Epithelial cell of proximal tubule (primary cell): Measurements from ENCODE around the gene CCDC102A. TPM values are rescaled to one million over a fixed set of nuclear protein-coding genes. Genes with fewer than 3 reads are reported as not detected.

Experiments used
- DNase-seq: peaks from one replicate; pipeline ENCODE4 v3.0.0-alpha.2; 2011; ENCODE audit warnings: low read depth
- H3K4me3 ChIP-seq: 2 replicates; pipeline ENCODE4 v1.5.1; 2011; ENCODE audit warnings: low read depth, mild to moderate bottlenecking, low read length
- CTCF ChIP-seq: conservative IDR thresholded peaks from 2 replicates; pipeline ENCODE4 v1.5.1; 2012; ENCODE audit warnings: low read depth, mild to moderate bottlenecking, low read length
- total RNA-seq: library from RNA; depleted of rRNA; stranded (reverse); fragments of >200 nt; gene quantifications from 2 replicates; pipeline ENCODE4 v1.2.3, GENCODE V29; 2015

The CCDC102A gene
- total RNA-seq, 1 donor from 2014 or later: 22.7 TPM

DNA sequence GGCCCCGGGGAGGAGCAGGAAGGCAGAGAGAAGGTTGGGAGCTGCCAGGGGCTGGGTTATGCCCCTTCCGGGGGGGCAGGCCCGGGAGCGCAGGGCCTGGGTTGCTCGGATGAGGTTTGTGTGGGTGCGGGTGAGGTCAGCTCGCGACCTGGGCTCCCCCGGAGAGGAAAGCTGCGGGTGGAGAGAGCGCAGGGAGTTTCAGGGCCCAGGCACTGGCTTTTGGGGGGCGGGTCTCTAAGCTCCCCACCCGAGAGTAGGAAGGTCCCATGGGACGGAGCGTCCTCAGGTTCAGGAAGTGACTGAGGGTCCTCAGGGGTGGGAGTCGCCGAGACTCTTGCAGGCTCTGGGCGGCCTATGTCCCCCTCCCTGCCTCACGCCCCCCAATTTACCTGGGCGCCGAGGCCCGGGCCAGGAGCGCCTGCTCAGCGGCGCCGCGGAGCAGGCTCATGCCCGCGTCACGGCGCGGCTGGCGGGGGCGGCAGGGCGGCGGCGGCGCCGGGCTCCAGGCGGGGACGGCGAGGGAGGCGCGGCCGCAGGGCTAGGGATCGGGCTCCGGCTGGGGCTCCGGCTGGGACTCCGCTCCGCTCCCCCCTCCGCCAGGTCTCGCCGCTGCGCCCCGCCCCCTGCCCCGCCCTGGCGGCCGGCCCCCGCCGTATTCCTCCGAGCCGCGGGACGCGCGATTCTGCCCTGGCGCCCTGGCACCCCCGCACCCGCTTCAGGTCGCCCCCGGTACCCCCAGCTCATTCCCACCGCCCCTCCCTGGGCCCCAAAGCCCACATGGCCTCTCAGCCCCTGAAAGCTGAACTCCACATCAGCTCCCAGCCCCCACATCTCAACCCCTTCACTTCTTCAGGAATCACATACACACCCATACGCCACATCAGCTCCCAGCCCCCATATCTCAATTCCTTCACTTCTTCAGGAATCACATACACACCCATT is 50.2 kb downstream of the CCDC102A start, which contains the start of gene DOK4:
Gene DOK4, minus strand, starts transcription at position 578 of the 942 bp plus-strand sequence. CDS start 6,986 bp downstream, outside the sequence.
- DNase-seq: no peak
- peak within 1 kb of the TSS; percentile 96 for H3K4me3 ChIP-seq
- no peak for TF ChIP-seq CTCF

- DNase-seq: no peak
- no peak for TF ChIP-seq CTCF
- peak overlapping the region; percentile 96 for H3K4me3 ChIP-seq
Measured at GRCh38 chr16:57485091-57485915, 51.1 kb downstream of the CCDC102A start.

GRCh38 chr16:57484515-57485005 is 51.8 kb downstream of the CCDC102A start:
- no peak for TF ChIP-seq CTCF
- H3K4me3 ChIP-seq: no peak overlapping the region
- no peak for DNase-seq

- TF ChIP-seq CTCF: no peak
- no peak overlapping the region for H3K4me3 ChIP-seq
- no peak for DNase-seq
Measured at GRCh38 chr16:57483725-57484514, 52.5 kb downstream of the CCDC102A start.

DNA sequence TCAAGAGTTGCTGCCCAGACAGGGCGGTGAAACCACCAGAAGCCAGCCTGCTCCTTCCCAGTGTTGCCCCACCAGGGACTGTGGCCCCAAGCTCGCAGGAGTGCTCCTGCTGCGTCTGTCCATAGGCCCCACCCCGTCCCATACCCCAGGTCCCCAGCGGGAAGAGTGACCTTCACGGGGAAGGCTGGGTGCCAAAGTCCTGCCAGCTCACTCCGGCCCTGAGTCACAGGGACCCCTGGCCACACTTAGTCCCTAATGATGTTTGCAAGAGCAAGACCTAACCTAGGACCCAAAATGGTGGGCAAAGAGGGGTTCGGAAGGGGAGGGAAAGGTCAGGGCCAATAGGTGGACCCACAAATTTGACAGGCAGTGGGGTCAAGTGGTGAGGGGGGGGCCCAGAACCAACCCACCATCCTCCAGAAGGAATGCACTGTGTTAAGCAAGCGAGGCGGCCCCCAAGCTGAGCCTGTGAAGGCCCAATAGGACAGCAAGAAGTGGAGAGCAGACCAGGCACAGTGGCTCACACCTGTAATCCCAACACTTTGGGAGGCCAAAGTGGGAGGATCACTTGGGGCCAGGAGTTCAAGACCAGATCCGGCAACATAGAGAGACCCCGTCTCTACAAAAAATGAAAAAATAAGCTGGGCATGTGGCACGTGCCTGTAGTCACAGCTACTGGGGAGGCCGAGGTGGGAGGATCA is 53.4 kb downstream of the CCDC102A start:
- TF ChIP-seq CTCF: no peak
- no peak for DNase-seq

GRCh38 chr16:57481421-57481820 is 55.0 kb downstream of the CCDC102A start:
- TF ChIP-seq CTCF: no peak
- H3K4me3 ChIP-seq: no peak overlapping the region
- no peak for DNase-seq

More for the DNA sequence above, 53.4 kb downstream of the CCDC102A start:
- H3K4me3 ChIP-seq: no peak overlapping the region
